ENCODE results near the gene NRXN2. TPM values are rescaled to one million over a fixed set of nuclear protein-coding genes. Genes with fewer than 3 reads are reported as not detected.
A peak's percentile ranks its signal among the peaks of the same experiment; 100 is the strongest.

The NRXN2 gene
- total and polyA plus RNA-seq, 2 of the 13 experiments (the other 11 are each of a cell fraction or from before 2014, with no cell fraction given) = not detected

DNA sequence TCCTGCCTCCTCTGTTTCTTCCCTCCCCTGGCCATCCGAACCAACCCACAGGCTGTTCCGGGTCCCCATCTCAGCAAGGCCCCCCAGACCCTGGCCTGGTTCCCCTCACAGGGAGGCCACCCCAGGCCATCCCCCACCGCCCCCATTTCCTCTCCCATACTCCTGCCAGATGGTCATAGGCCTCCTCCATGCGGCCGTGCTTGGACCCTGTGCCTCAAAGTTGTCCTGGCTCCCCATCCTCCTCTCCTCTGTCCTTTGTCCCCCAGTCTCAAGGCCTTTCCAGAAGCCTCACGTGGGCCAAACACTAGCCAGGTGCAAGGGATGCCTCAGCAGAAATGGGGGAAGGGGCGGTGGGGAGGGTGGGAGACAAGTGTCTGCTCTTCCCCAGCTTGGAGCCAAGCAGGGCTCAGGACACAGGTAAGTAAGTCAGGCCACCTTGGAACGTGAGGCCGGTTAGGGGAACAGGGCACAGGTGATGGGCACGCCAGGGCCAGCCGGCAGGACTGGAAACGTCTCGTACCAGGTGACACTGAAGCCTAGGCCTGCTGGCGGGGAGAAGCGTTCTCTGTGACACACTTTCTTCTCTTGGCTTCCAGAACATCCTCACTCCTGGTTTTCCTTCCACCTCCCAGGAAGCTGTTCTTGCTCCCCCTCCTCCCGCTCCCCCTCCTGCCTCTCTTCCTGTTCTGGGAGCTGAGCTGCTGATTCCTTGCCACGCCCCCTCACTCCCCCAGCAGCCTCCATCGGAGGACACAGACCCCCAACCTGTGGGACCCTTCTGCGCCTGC lies 163.5 kb downstream of the NRXN2 start:
- FAIRE-seq = no peak
- in situ Hi-C loops (cut with HindIII; ENCODE audit: extremely low pct_ligation_motif_present, low pct_unique_long_range_greater_than_20kb) = no loop called here
- no peak for ATAC-seq
- Histone ChIP-seq H3K79me2 (ENCODE audit: insufficient read depth, low read length) (no peaks in the 10 kb centered on the region), H3K4me1 (ENCODE audit: insufficient read depth, low read length) (peaks cover 45% of the 10 kb centered on the region), H2AFZ (ENCODE audit: low read length) (no peak overlapping the region), H3K36me3 (replicated peaks in 1 of 2; ENCODE audit: control insufficient read depth in 1 of 2, insufficient read depth in 2 of 2, low read length in 2 of 2) (no peaks in the 10 kb centered on the region), H3K27ac (ENCODE audit: extremely low read length, insufficient read depth, low read length) (no peak overlapping the region), H3K4me3 (replicated peaks in 1 of 3; ENCODE audit: insufficient read depth in 1 of 3, low read depth in 2 of 3, low read length in 3 of 3) (no peak overlapping the region), H3K4me2 (ENCODE audit: low read depth, low read length) (no peak overlapping the region), H3K9me3 (ENCODE audit: low read length) (no peaks in the 10 kb centered on the region), H4K20me1 (ENCODE audit: insufficient read depth, low read length) (no peaks in the 10 kb centered on the region), H3K9ac (ENCODE audit: insufficient read depth, low read depth, low read length) (no peak overlapping the region), H3K27me3 (ENCODE audit: control insufficient read depth in 1 of 2, insufficient read depth in 2 of 2, low read length in 2 of 2) (no peaks in the 10 kb centered on the region)
- ChIA-PET POLR2A (no interaction called here), CTCF (ENCODE audit: low intra/inter-chr PET ratio, low total read pairs) (no interaction called here)
- intact Hi-C loops (cut with micrococcal nuclease; ENCODE audit: unreplicated experiment) = no loop called here
- TF ChIP-seq GFI1 (CRISPR knock-in tag; IDR thresholded peaks at IDR 0.05; ENCODE audit: borderline replicate concordance) (no peak), FOSL2 (CRISPR knock-in tag; IDR thresholded peaks at IDR 0.05) (no peak), CENPT (CRISPR knock-in tag; IDR thresholded peaks at IDR 0.05; ENCODE audit: low read depth) (no peak), STAT5B (CRISPR knock-in tag; IDR thresholded peaks at IDR 0.05) (no peak), MBNL3 (CRISPR knock-in tag; conservative IDR thresholded peaks at IDR 0.05) (no peak), ZNF263 (CRISPR knock-in tag; IDR thresholded peaks at IDR 0.05) (peak; percentile 45; the same call in 1 of the 2 replicates)
- no TSS peak for BruUV-seq (replicated peaks)
- WGBS (ENCODE audit: low lambda C conversion rate) = 73% methylated on average over 15 of the region's 19 CpGs
- DNase-seq (ENCODE audit: low spot score) = no peak

DNA sequence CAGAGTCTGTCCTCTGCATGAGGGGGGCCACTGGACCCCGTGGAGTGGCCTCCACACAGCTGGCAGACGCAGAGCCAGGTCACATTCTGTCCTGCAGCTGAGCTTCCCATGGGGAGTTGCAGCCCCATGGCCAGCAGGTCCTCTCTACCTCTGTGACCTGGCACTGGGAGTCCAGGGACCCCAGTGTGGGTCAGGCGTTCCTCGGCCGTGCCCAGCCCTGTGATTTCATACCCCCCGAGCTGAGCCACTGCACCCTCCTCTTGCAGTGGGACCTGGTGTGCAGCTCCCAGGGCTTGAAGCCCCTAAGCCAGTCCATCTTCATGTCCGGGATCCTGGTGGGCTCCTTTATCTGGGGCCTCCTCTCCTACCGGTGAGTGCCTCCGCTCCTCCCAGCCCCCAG lies 164.1 kb downstream of the NRXN2 start:
- in situ Hi-C loops (cut with HindIII; ENCODE audit: extremely low pct_ligation_motif_present, low pct_unique_long_range_greater_than_20kb) (no loop called here), intact Hi-C loops (cut with micrococcal nuclease; ENCODE audit: unreplicated experiment) (no loop called here)
- Histone ChIP-seq H4K20me1 (ENCODE audit: insufficient read depth, low read length) (no peaks in the 10 kb centered on the region), H3K4me3 (replicated peaks in 1 of 3; ENCODE audit: insufficient read depth in 1 of 3, low read depth in 2 of 3, low read length in 3 of 3) (no peak overlapping the region), H3K27me3 (ENCODE audit: control insufficient read depth in 1 of 2, insufficient read depth in 2 of 2, low read length in 2 of 2) (no peaks in the 10 kb centered on the region), H3K9me3 (ENCODE audit: low read length) (no peaks in the 10 kb centered on the region), H3K36me3 (replicated peaks in 1 of 2; ENCODE audit: control insufficient read depth in 1 of 2, insufficient read depth in 2 of 2, low read length in 2 of 2) (no peaks in the 10 kb centered on the region), H3K79me2 (ENCODE audit: insufficient read depth, low read length) (no peaks in the 10 kb centered on the region), H3K27ac (ENCODE audit: extremely low read length, insufficient read depth, low read length) (no peak overlapping the region), H3K4me1 (ENCODE audit: insufficient read depth, low read length) (peaks cover 51% of the 10 kb centered on the region), H3K9ac (ENCODE audit: insufficient read depth, low read depth, low read length) (no peak overlapping the region), H3K4me2 (ENCODE audit: low read depth, low read length) (no peak overlapping the region), H2AFZ (ENCODE audit: low read length) (no peak overlapping the region)
- no peak for ATAC-seq
- TF ChIP-seq TEAD3 (CRISPR knock-in tag; optimal IDR thresholded peaks at IDR 0.05; ENCODE audit: borderline replicate concordance) = no peak
- TF ChIP-seq THYN1 (CRISPR knock-in tag; IDR thresholded peaks at IDR 0.05; ENCODE audit: borderline replicate concordance, low read depth) = no peak
- TF ChIP-seq SNRNP70 (IDR thresholded peaks at IDR 0.05; ENCODE audit: low read depth, low read length) = no peak
- TF ChIP-seq ETV6 (CRISPR knock-in tag; conservative IDR thresholded peaks at IDR 0.05) = no peak
- TF ChIP-seq DMAP1 (CRISPR knock-in tag; IDR thresholded peaks at IDR 0.05) = no peak
- TF ChIP-seq ZFY (CRISPR knock-in tag; IDR thresholded peaks at IDR 0.05) = no peak
- TF ChIP-seq KLF6 (CRISPR knock-in tag; IDR thresholded peaks at IDR 0.05) = no peak
- TF ChIP-seq BHLHE40 (IDR thresholded peaks at IDR 0.05; ENCODE audit: low read length) = no peak
- no peak for TF ChIP-seq KLF15 (CRISPR knock-in tag; IDR thresholded peaks at IDR 0.05; ENCODE audit: borderline replicate concordance)
- TF ChIP-seq, protein P1, sequence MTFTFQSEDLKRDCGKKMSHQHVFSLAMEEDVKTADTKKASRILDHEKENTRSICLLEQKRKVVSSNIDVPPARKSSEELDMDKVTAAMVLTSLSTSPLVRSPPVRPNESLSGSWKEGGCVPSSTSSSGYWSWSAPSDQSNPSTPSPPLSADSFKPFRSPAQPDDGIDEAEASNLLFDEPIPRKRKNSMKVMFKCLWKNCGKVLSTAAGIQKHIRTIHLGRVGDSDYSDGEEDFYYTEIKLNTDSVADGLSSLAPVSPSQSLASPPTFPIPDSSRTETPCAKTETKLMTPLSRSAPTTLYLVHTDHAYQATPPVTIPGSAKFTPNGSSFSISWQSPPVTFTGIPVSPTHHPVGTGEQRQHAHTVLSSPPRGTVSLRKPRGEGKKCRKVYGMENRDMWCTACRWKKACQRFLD (CRISPR knock-in tag; IDR thresholded peaks at IDR 0.05; ENCODE audit: borderline replicate concordance) = no peak
- WGBS (ENCODE audit: low lambda C conversion rate) = 71% methylated on average over 4 of the region's 9 CpGs
- BruUV-seq (replicated peaks) = no TSS peak
- no peak for FAIRE-seq
- DNase-seq (ENCODE audit: low spot score) = no peak
- CTCF ChIA-PET (ENCODE audit: low intra/inter-chr PET ratio, low total read pairs) = no interaction called here
- POLR2A ChIA-PET = no interaction called here
